C4-2B (cell line): ENCODE measurements around the gene MAG.

Experiments used
- CTCF ChIP-seq: fragments of 450-650 bp; conservative IDR thresholded peaks from 2 replicates; pipeline ENCODE4 v1.5.1; 2017; ENCODE audit warnings: mild to moderate bottlenecking
- ZFX ChIP-seq: fragments of 450-650 bp; IDR thresholded peaks from 2 replicates; pipeline ENCODE4 v1.6.1; 2017

DNA sequence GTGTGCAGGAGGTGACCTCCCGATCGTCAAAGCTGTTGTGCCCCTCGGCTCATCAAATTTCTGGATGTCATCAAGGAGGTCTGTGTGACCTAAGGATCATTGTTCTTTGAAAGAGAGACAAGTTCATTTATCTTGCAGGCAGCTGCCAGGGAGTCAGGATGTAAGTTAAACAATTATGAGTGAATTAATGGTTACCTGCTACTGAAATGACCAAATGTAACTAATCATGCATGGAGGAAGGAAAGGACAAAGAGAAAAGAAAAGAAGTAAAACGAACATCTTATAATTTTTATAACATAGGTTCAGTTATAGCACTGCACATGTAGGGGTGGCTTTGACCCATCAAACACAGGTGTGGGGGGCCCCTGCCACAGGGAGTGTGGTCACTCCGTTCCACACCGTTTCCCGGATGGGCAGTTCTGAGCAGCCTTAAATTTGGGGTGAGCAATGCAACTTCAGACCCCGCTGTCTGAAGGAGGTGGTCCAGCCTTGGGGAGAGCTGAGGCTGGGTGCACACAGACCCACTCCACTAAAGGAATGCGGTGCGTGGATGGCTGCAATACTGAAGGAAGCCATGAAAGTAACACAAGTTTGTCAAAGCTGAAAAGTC, 42.3 kb downstream of the MAG start:
- TF ChIP-seq CTCF (no peak), ZFX (no peak)
